NCI-H2081 (cell line): ENCODE data around the gene CFAP251.
"Not testable (repeated sequence)": the region's sequence is repeated elsewhere in the genome, so short reads cannot be mapped to it uniquely, and the experiment has no call there.

ENCODE experiments used
- DNase-seq, 2 experiments: peaks; one replicate each; lab custom pipeline; 2025; lab: John Stamatoyannopoulos, UW

The CFAP251 gene

DNA sequence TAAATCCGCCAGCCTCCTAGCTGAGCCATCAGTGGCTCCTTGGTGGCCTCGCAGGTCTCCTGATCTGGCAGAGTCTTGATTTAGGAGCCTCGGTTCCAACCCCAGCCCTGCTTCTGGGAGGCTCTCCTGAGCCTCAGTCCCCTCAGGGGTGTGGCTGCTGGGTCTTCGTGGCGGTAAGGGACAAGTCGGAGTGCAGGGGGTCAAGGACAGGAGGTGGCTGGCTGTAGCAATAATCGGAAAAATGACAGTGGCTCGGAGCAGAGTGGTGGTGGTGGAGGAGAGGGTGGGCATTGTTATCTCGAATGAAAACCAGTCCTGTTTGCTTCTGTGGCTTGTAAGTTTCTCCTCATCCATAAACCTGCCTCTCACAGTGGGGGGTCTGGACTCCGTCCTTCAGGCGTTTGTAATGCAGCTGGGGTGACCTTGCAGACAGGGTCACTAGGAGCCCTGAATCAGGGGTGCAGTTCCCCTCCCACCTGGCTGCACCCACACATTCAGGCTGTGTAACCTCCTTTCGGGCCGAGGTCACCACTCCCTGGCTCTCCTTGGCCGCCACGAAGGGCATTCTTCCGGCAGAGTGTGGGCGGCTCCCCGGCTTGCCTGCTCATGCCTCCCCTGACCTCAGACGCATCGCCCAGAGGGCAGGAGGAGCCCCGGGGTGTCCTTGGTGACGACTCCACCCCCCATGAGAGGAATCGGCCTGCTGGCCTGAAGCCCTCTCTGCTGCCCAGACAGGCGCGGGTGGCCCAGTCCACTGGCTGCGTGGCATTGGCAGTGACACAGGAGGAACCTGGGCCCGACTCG, 111.4 kb downstream of the CFAP251 start:
- DNase-seq, result no peak

DNA sequence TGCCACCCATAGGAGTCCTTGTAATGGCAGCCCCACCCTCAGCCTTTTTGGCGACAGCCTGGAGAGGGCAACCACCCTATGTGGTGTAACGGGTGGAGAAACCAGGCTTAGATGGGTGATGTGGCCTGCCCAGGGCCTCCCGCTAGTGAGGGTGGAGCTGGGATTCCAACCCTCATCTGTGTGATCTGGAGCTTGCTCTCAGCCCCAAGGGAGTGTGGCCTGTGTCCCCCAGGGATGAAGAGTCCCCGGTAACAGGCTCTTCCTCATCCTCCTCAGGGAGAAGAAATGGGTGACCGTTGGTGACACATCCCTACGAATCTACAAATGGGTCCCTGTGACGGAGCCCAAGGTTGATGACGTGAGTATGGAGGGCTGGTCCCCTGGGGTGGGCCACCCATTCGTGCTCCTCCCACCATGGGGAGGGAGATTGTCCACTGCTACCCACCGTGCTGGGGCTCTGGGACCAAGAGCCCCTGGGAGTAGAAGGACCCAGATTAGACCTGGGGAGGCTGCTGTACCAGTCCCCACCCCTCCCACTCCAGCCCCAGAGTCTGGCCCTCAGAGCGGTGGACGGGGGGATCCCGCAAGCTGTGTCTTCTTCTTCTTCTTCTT, 112.1 kb downstream of the CFAP251 start:
- DNase-seq, result no peak

DNA sequence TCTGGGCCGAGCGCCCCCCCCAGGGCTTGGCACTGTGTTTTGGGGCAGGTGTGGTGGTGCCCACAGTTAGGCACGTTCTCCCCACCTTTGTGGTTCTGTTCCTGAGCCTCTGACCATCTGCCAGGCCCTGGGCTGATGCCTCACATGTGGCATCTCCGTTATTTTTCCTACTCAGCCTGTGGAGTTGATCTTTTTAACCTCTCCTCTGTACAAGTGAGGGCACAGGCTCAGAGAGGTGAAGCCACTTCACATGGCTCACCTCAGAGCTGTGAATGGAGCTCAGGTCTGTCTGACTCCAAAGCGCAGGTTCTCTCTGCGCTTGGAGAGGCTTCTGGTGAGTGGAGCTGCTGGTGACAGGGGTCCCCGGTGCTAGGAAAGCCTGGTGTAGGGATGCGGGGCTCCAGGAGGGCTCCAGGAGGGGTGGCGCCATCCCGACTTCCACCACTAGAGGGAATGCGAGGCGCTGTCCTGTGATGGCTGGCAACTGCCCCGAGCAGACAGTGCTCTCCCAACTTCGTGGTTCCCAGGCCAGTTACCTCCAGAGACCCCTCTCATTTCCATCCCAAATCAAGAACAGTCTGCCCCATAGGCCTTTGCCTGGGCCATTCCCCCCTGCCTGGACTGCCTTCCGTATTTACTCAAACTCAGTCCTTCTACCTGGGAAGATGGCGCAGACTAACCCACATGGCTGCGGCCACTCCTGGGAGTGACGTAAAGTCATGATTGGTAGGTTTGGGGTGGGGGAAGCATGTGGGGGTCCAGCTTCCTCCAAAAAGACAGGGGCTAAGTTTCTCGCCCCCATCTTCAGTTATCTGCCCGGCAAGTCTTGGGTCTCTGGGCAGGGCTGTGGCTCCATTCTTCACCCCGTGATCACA, 113.2 kb downstream of the CFAP251 start:
- DNase-seq, result peak in 1 of 2 experiments; percentile 8

DNA sequence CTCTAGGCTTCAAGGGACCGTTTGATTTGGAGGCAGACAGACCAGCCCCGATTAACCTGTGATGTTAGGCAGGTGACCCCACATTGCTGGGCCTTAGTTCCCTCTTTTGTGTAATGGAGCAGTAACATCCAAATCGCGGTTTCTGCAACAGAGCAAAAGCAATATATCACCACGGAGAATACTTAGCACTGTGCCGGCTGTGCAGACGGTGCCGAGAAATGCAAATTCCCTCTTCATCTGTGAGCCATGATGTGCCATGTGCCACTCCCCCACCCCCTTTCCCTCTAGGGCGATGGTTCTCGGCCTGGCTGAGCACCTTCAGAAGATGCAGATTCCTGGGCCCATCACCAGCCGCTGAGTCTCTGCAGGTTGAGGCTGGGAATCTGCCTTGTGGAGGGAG, 114.2 kb downstream of the CFAP251 start:
- DNase-seq, result no peak

DNA sequence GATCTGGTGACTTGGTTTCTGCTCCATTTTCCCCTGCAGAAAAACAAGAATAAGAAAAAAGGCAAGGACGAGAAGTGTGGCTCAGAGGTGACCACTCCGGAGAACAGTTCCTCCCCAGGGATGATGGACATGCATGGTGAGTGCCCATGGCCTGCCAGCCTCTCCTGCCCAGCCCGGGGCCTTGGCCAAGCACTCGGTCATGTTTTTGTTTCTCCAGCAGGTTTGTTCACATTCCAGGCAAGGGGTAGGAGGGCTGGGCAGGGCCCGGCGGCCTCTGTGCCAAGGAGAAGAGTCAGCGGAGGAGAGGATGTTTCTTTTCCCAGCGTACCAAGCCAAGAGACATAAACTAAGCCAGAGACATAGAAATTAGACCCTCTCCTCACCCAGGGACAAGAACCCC, 116.9 kb downstream of the CFAP251 start:
- no peak for DNase-seq

DNA sequence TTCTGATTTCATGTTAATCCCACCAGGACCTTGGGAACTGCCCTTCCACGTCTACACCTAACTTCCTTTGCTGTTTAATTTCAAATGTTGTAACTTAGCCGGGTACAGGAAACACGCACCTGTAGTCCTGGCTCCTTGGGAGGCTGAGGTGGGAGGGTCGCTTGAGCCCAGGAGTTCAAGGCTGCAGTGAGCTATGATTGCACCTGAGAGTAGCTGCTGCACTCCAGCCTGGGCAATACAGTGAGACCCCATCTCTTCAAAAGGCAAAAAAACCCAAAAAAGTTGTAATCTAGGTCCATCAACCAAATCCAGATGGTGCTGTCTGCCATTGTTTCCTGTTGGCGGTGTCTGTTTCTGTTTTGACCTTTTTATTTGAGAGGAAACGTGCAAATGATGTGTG, 117.8 kb downstream of the CFAP251 start:
- DNase-seq, result no peak

DNA sequence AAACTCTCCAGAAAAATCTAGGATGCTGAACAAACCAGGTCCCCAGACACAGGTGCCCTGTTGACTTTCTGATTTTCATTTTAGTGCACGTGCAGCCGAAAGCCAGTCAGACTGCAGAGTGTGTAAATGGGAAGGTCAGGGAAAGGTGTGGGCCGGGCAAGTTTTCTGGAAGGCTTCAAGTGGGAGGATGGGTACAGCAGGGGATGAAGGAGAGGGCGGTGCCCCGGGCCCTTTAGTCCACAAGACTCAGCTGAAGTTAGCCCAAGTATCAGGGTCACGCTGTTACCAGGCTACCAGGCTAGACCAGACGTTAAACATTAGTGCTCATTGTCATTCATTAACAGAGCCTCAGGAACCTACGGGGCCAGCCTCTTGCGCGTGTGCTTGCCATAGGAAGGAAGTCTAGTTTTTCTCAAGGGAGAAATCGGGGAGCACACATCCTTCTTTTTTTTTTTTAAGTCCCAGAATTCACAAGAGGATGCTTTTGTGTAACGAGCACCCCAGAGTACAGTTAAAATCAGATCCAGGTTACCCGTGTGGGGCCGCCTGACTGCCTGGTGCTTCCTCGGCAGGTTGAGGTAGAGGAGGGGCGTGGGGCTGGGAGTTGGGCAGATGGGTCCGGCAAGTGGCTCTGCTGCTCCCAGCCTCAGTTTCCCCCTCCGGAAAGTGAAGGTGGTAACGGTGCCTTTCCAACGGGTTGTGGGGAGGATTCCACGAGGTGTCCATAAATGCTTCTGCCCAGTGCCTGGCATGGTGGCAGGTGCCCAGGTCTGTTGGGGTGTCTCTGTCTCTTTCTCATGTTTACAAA, 122.4 kb downstream of the CFAP251 start:
- DNase-seq, result no peak

DNA sequence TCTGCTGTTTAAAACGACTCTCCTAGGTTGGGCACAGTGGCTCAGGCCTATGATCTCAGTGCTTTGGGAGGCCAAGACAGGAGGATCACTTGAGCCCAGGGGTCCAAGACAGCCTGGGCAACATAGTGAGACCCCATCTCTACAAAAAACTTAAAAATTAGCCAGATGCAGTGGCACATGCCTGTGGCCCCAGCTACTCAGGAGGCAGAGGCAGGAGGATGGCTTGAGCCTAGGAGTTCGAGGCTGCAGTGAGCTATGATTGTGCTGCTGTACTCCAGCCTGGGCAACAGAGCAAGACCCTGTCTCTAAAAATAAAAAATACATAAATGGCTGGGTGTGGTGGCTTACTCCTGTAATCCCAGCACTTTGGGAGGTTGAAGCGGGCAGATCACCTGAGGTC, 123.1 kb downstream of the CFAP251 start:
- not testable (repeated sequence) for DNase-seq

DNA sequence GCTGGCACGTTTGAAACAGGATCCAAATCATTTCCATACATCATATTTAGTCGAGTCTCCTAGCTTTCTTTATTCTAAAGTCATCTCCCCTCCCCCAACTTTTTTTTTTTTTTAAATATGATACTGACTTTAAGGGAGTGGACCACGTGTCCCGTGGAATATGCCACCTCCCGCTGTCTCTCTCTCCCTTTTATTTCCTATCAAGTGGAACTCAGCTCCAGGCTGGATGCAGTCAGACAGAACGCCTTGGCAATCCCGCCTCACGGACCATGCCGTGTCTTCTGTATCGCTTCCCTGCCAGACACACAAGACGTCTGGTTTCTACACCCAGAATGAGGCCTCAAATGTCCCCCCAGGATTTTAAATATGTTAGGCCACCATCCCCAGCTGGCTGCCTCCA, 124.5 kb downstream of the CFAP251 start:
- DNase-seq, result no peak

DNA sequence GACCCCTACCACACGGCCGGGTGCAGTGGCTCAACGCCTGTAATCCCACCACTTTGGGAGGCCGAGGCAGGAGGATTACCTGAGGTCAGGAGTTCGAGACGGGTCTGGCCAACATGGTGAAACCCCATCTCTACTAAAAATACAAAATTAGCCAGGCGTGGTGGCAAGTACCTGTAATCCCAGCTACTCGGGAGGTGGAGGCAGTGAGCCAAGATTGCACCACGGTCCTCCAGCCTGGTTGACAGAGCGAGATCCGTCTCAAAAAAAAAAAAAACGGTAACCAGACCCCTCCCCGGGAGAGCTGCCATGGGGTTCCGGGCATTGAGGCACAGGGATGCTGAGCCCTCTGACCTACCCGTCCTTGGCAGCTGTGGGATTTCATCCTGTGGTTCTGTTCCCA, 125.1 kb downstream of the CFAP251 start:
- no peak for DNase-seq

DNA sequence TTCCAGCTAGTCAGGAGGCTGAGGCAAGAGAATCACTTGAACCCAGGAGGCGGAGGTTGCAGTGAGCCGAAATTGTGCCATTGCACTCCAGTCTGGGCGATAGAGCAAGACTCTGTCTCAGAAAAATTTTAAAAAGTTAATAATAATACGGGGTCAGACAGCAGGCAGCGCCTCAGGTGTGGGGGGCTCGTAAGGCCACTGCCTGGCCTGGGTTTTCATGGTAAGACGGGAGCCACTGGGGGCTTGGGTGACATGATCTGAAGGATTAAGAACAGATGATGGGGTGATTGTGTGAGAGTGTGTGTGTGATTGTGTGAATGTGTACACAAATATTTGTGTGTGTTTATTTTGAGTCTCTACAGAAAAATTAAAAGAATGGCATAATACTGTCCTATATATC, 126.9 kb downstream of the CFAP251 start:
- no peak for DNase-seq

DNA sequence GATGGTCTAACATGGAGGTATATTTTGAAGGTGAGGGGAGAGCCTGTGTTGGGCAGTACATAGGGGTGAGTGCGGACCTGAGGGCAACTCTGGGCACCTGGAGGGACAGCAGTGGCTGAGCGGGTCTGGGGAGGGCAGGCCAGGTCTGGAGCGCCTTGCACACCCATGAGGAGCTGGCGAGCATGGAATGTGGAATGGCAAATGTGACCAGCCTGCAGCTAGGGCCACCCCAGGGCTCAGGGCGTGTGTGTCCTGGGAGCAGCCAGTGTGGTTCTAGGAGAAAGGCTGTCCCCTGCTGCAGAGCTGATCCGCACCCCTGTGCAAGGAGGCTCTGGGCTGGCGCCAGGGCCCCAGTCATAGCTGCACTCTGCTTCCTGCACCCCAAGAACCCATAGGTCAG, 127.8 kb downstream of the CFAP251 start:
- no peak for DNase-seq

DNA sequence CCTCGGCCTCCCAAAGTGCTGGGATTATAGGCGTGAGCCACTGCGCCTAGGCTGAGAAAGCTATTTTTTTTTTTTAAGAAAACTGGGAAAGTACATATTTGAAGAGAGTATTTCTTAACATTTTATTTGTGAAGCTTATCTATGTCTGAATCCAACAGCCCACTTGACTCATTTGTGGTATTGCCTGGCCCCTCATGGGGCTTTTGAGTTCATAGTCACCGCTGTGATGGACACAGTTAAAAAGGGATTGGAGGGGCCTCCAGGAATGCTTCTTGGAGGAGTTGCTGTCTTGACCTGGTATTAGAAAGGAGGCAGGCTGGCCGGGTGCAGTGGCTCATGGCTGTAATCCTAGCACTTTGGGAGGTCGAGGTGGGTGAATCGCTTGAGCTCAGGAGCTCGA, 129.8 kb downstream of the CFAP251 start:
- no peak for DNase-seq

DNA sequence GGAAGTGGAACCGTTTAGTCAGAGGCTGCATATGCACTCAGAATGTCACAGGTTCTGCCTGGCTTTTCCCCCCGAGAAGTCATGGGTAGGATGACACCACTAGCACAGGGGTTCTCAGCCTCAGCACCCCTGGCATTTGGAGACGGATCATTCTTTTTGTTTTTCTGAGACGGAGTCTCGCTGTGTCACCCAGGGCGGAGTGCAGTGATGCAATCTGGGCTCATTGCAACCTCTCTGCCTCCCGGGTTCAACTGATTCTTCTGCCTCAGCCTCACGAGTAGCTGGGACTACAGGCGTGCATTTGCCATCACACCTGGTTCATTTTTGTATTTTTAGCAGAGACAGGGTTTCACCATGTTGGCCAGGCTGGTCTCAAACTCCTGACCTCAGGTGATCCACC, 131.4 kb downstream of the CFAP251 start:
- no peak for DNase-seq

DNA sequence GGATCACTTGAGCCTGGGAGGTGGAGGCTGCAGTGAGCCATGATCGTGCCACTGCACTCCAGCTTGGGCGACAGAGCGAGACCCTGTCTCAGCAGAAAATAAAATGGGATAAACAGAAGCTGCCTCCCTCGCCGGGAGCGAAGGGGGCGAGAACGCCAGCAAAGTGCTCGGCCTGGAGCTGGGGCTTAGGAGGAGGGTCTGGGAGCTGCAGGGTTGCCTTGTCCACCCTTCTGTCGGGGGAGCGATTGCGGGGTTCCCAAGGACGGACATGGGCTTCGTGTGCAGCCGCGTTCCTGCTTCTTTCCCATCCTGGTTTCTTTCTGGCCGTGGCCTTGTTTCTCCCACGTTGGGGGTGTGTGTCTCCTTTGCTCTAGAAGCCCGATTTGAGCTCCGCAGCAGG, 132.3 kb downstream of the CFAP251 start:
- no peak for DNase-seq

DNA sequence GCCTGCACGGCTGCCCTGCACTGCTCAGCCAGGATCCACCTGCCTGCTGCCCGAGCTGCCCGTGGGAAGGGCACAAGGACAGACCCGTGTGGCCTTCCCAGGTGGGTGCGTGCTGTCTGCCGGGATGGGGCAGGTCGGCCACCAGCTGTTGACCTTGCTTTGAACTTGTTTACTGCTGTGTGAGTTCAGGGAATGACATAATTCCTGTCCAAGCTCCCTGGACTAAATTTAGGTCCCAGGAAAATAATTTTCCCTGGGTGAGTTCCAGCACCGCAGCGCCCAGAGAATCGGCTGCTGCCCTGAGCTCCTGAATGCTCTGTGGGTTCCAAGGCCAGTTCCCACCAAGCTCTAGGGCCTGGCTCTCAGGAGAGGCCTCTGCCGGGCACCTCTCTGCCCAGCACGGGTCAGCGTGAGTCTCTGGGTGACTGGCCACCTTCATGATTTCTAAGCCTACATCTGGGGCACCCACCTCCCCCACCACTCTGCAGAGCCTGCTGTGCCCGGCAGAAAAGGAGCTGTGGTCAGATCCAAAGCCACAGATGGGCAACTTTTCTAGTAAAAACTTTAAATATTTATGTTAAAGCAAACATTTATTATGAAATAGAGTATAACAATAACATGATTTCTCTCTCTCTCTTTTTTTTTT, 133.0 kb downstream of the CFAP251 start:
- DNase-seq, result no peak

DNA sequence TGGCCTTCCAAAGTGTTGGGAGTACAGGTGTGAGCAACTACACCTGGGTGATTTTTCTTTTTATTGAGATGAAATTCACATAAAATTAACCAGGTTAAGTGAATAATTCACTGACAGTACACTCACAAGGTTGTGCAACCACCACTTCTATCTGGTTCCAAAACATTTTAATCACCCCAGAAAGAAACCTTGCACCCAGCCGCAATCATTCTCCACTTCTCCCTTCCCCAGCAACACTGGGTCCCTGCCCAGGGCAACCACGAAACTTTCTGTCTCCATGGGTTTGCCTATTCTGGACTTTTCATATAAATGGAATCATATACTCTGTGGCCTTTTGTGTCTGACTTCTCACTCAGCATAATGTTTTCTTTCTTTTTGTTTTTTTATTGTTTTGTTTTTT, 133.9 kb downstream of the CFAP251 start:
- DNase-seq, result no peak
